DOHH2 (cell line): ENCODE data around the gene GSTM4.

Experiments
- CTCF ChIP-seq: fragments of 200-600 bp; sonication (generic); IDR thresholded peaks from one replicate; pipeline ENCODE4 v1.5.1; 2014; ENCODE audit warnings: antibody characterized with exemption, mild to moderate bottlenecking, low read depth, low read length; ENCODE audit not compliant: poor library complexity, severe bottlenecking
- EZH2phosphoT487 ChIP-seq: fragments of 200-600 bp; sonication (generic); IDR thresholded peaks from 2 replicates; pipeline ENCODE4 v1.6.1; 2017; ENCODE audit warnings: borderline replicate concordance, mild to moderate bottlenecking, antibody characterized with exemption, low read length, moderate library complexity, mixed read lengths

- TF ChIP-seq CTCF (no peak), EZH2phosphoT487 (no peak)
Measured at GRCh38 chr1:109610609-109611307, 45.1 kb upstream of the GSTM4 start.
